Germinal center (tissue), 1 donor: ENCODE results near the gene IL5RA.

ENCODE experiments used
- DNase-seq: peaks from one replicate; pipeline ENCODE4 v3.0.0; 2012; ENCODE audit warnings: mixed read lengths, low spot score

IL5RA gene

GRCh38 chr3:3066378-3066777 is 43.8 kb downstream of the IL5RA start:
- DNase-seq = no peak

- no peak for DNase-seq
Observed at GRCh38 chr3:3065876-3066275, 44.3 kb downstream of the IL5RA start.

GRCh38 chr3:3064297-3064696 is 45.9 kb downstream of the IL5RA start:
- DNase-seq = no peak

- DNase-seq = no peak
Observed at GRCh38 chr3:3059645-3060044, 50.5 kb downstream of the IL5RA start.

GRCh38 chr3:3053974-3054373 is 56.2 kb downstream of the IL5RA start:
- no peak for DNase-seq

- DNase-seq = no peak
Observed at GRCh38 chr3:3038201-3038991, 71.8 kb downstream of the IL5RA start.

GRCh38 chr3:3037156-3037555 is 73.0 kb downstream of the IL5RA start:
- DNase-seq = no peak

GRCh38 chr3:3031326-3031725 is 78.8 kb downstream of the IL5RA start:
- DNase-seq = no peak

- no peak for DNase-seq
Observed at GRCh38 chr3:3027976-3028567, 82.1 kb downstream of the IL5RA start.

GRCh38 chr3:3023111-3023745 is 86.9 kb downstream of the IL5RA start:
- DNase-seq = no peak

GRCh38 chr3:3020209-3020608 is 90.0 kb downstream of the IL5RA start:
- DNase-seq = no peak
